GM19193 (cell line): ENCODE measurements around the gene RAB40A.

Experiments
- POLR2A ChIP-seq: IDR thresholded peaks from 4 replicates; pipeline ENCODE4 v1.6.1; 2011; ENCODE audit not compliant: insufficient read depth, insufficient read length; ENCODE audit errors: extremely low read depth

The RAB40A gene

DNA sequence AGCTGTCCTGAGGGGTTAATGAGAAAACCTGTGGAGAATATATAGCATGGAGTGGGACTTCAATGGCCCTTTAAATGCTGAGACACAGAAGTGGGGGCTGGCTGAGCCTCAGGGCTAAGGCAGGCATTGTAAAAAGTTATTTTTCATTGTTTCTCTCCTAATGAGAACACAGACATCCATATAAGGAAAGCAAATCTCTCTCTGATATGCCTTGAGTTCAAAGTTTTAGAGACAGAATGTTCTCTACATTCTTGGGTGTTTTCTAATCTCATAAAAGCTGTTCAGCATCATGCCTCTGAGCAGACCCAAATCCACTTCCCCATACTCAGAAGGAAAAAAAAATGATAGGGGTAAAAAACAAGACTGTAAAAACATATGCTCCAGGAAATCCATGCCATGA lies 16.8 kb upstream of the RAB40A start:
- no peak for TF ChIP-seq POLR2A

DNA sequence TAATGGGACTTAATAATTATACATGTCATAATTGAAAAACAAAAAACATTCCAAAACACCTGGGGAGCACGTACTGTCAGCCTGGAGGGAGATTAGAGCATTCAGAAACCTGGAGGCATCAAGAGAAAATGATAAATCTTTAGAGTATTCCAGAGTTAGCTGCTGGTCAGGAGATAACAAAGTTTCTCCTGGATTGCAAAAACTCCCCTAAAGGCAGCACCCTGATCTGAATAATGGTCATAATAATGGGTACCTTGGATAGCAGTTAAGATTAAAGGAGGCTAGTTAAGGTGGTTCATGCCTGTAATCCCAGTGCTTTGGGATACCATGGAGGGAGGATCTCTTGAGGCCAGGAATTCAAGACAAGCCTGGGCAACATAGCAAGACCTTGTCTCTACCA lies 15.9 kb upstream of the RAB40A start:
- no peak for TF ChIP-seq POLR2A

DNA sequence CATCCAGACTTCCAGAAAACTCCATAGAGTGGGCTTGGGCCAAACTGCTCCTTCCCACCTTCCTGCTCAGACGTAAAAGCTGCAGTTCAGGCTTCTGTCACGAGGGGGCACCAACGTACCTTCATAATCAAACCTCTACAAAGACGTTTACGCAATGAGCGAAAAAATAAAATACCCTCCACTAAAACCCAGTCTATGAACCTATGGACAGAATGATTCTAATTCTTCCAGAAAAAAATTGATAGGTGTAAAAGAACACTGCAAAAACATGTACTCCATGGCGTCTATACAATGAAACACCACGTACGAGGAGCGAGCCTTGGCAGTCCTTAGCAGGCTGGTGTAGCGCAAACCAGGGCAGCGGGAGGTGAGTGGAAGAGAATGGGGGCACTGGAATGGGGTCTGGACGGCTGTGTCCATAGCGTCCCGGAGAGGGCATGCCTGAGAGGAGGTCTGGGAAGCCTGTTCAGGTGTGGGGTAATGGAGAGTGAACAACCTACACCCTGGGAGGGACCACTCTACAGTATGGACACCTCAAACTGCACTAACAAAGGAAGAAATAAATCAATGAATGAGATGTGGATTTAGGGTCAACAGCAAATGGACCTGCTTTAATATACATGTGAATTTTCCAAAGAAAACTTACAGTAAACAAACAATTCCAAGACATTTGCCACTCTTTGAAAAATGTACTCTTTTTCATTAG lies 14.4 kb upstream of the RAB40A start:
- no peak for TF ChIP-seq POLR2A

DNA sequence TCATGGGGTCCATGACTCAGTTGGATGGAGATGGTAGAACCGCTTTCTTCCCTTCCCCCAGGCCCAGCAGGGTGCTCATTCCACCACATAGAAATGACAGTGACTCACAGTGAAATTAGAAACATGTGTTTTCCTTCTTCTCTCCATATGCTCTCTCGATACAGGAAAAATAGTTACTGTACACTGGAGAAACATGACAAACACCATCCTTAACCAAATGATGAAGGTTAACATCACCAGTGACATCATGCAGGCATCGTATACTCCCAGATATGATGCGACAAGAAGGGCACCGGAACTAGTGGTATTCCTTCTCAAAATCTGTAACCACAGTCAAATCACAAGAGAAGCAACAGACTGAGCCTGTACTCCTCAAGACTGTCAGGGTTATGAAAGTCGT lies 11.7 kb upstream of the RAB40A start:
- no peak for TF ChIP-seq POLR2A

DNA sequence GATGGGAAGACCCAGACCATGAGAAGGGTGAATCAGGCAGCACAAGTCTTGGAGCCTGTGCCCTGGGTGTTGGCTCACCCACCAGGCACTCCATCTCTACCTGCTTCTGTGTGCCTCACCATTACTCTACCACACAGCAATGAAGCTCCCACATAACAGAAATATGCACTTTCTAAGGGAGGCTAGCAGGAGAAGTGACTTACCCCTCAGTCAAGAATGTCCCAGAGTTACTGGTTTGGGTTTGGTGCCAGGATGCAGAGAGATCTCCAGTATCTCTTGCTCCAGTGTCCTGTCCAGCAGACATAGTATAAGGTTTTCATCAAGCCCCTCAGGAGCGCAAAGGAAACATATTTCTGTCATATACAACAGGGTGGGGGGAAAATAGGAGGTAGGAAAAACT lies 11.3 kb upstream of the RAB40A start:
- TF ChIP-seq POLR2A: no peak

DNA sequence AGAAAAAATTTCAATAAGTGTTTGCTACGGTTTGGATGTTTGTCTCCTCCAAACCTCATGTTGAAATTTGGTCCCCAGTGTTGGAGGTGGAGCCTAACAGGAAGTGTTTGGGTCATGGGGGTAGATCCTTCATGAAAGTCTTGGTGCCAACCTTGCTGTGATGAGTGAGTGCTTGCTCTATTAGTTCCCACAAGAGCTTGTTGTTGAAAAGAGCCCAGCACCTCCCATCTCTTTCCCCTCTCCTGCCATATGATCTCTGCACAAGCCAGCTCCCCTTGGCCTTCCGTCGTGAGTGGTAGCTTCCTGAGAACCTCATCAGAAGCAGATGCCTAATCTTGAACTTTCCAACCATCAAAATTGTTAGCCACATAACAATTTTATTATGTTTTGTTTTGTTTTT lies 10.3 kb upstream of the RAB40A start:
- no peak for TF ChIP-seq POLR2A

DNA sequence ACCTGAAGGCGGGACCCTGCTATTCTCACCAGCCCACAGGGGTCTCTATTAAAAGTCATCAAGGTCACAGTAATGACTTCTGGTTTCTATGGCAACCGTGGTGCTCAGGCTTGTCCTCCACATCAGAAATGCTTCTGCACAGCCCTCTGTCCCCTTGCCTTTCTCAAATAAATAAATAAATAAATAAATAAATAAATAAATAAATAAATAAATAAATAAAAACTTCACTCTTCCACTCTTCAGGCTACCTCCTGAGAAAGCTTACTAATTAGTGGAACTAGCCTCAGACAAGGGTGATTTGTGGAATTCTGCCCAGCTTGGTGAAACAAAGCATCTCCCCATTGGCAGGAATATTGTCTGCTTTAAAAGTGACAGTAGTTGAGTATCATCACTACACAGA lies 5.5 kb upstream of the RAB40A start:
- TF ChIP-seq POLR2A: no peak

DNA sequence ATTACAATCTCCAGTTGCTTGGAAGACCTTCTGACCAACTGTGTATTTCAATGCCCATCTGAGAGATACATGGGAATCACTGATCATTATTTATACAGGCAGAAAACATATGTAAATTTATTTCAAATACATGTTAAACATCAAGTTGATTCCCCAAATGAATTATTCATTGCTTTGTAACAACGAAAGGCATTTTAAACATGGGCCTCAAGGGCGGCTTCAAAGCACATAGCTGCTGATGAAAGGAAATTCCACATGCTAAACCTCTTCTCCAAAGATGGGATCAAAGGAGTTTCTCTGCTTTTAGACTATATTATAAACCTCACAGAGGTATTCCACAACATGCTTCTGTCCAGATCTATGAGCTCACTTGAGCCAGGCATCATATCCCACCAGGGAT lies 4.3 kb upstream of the RAB40A start:
- TF ChIP-seq POLR2A: no peak

DNA sequence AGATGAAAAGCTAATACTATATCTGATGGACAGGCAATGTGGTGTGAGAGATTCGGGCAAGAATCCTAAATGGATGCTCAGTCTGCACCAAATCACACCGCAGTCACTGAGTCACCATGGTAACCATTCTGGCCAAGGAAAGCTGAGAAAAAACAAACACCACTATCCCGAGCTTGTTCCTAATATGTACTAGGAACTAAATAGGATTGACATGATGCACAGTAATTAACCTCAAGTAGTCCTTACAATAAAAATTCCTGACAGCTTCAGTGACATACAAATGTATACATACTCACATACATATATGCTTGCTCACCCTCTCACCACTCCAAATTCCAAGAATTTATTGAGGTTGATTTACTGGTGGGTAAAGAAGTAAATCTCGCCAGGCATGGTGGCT lies 1.1 kb upstream of the RAB40A start:
- no peak for TF ChIP-seq POLR2A

DNA sequence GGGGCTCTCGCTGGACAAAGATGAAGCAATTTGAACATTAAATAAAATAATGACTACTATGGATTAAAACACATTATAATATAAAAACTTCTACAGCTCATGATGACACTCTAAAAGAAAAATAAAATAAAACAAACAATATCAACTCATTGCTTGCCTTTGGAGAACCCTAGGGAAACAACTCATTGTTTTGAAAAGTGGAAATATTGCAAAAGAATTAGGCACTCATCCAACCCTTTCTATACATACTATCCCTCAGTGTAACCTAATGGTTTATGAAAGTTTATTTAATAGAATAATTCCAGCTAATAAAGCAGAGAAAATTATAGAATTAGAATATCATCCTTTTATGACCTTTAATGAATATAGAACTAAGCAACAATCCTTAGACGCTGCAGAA lies 718 bp downstream of the RAB40A start:
- no peak for TF ChIP-seq POLR2A

DNA sequence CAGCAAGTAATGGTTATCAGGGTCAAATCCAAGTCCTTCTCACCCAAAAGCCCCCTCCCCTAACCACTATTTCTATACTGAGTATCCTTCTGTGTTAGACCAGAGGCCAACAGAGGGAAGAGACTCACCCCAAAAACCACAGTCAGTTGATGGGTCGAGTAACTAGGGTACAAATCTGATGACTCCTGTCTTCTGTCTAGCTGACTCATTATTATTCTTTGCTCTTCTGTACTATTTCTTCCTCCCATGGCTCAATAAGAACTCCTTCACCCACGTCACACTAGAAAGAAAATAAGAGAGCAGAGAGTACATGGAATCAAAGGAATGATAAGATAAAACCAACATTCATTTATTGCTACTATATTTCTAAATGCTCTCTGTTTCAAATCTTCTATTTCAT lies 2.0 kb downstream of the RAB40A start:
- no peak for TF ChIP-seq POLR2A

DNA sequence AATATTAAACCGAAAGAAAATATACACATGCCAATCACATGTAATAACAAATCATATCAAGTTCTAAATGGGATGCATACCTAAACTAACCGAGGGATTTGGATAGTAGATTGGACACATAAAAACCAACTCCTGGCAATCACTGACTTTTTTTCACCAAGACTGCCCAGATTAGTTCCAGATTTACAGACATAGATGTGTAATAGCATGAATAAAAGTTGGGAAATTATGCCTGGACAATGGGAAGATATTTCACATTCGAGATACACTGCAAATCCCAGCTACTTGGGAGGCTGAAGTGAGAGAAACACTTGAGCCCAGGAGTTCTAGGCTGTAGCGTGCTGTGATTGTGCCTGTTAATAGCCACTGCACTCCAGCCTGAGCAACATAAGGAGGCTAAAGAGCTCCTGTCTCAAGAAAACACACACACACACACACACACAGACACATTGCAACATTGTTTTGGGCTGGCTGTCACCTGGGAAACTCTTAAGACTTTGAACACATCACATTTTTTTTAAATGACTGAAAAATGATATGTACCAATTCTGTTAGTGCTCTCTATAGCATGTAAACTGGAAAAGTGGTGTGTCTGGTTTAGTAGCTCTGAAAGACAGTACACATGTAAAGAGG lies 5.7 kb downstream of the RAB40A start:
- TF ChIP-seq POLR2A: no peak

DNA sequence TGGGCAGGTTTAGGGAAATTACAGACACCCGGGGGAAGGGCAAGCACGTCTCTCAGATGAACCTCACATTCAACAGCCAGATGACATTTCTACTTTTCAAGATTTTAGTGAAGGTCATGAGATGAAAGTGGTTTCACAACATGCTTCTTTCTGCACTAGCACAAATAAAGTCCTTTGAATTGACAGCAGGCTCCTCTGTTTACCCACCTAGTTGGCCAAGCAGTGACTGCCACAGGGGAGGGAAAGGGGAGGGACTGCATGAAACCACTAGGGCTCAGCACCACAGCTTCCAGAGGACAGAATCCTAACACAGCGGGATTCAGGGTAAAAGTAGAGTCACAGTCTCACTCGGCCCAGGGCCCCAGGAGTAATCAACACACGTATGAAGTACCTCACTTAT lies 6.2 kb downstream of the RAB40A start:
- no peak for TF ChIP-seq POLR2A

DNA sequence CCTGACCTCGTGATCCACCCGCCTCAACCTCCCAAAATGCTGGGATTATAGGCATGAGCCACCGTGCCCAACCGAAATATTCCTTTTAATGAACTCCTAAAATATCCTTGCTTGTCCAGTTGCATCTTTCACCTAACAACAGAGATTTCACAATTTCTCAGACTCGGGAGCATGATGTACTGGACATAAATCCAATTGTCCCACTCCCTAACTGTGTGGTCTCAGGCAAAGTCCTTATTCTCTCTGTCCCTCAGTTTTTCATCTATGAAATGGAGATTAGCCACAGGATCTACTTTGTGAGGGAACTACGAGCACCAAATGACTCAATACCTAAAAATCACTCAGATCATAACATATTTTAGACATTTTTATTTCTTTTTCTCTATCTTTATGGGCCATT lies 9.3 kb downstream of the RAB40A start:
- TF ChIP-seq POLR2A: no peak

DNA sequence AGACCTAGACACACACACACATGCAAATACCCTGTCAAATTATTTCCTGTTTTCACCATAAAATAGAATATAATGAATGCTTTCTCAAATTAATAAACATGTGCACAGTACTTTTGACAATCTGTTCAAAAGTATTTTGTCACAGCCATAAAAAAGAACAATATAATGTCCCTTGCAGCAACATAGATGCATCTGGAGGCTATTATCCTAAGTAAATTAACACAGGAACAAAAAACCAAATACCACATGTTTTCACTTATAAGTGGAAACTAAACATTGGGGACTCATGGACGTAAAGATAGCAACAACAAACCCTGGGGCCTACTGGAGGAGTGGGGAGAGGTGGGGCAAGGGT lies 15.5 kb downstream of the RAB40A start:
- TF ChIP-seq POLR2A: no peak

DNA sequence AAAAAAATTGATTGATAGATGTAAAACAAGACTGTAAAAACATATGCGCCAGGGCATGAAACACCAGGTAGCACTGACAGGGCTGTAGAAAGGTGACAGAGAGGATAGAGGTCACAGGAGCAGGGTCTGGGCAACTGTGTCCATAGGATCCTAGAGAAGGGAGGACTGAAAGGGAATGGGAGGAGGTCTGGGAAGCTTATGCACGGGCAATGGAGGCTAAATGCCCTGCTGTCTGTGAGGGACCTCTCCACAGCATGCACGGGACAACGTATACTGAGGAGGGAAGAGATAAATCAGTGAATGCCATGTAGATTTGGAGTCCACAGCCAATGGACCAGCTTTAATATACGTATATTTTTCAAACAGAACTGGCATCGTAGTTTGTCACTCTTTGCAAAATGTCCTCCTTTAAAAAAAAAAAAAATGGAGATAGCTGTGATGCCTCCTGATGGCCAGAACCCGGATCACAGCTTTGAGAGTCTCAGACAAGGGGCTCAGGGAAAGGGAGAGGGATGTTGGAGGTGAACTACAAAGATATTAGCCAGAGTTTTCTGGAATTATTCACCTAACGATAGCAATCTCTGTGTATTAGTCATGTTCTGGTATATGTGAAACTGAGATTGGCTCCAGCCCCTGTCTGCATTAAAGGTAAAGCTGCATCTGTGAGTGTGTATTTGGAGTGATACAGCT lies 16.0 kb downstream of the RAB40A start:
- no peak for TF ChIP-seq POLR2A
